Gastrocnemius medialis (tissue), 4 donors: ENCODE measurements around the gene E2F3. TPM values are rescaled to one million over a fixed set of nuclear protein-coding genes. Genes with fewer than 3 reads are reported as not detected.

Experiments
- ATAC-seq, 2 donors: fragments of 150-250 bp; one replicate each; pipeline ENCODE4 v1.9.1; 2016
- DNase-seq, 2 donors: peaks; one replicate each; pipeline ENCODE4 v3.0.0-alpha.2; 2019
- H3K27ac ChIP-seq, 4 donors: fragments of 200-600 bp; sonication (generic); 1 replicate in 1 of 4; 2 replicates in 3 of 4; pipeline ENCODE4 v1.5.1; 2016 to 2018; ENCODE audit warnings: mild to moderate bottlenecking in 2 of 4, moderate library complexity in 1 of 4
- H3K27me3 ChIP-seq, 3 donors: fragments of 200-600 bp; sonication (generic) in 2 of 3; 1 replicate in 1 of 3; 2 replicates in 2 of 3; pipeline versions ENCODE4 v1.5.1 to v1.6.0; 2016 to 2019; ENCODE audit warnings: mild to moderate bottlenecking in 1 of 3, moderate library complexity in 1 of 3
- H3K36me3 ChIP-seq, 2 donors: fragments of 200-600 bp; sonication (generic) in 1 of 2; one replicate each; pipeline ENCODE4 v1.5.1; 2017 to 2018
- H3K4me1 ChIP-seq, 2 donors: fragments of 200-600 bp; sonication (generic) in 1 of 2; one replicate each; pipeline ENCODE4 v1.5.1; 2016 to 2017; ENCODE audit warnings: mild to moderate bottlenecking in 2 of 2
- H3K4me3 ChIP-seq, 4 donors: fragments of 200-600 bp; sonication (generic) in 3 of 4; 1 replicate in 1 of 4; 2 replicates in 3 of 4; pipeline ENCODE4 v1.5.1; 2016 to 2019; ENCODE audit warnings: mild to moderate bottlenecking in 2 of 4
- H3K9me3 ChIP-seq, 3 donors: fragments of 200-600 bp; sonication (generic) in 2 of 3; 1 replicate in 1 of 3; 2 replicates in 2 of 3; pipeline ENCODE4 v1.5.1; 2016 to 2019
- POLR2A ChIP-seq, 2 donors: fragments of 450-650 bp; IDR thresholded peaks; one replicate each; pipeline ENCODE4 v1.6.1; 2017; ENCODE audit warnings: antibody characterized with exemption in 2 of 2, mild to moderate bottlenecking in 2 of 2, moderate library complexity in 2 of 2
- in situ Hi-C, 4 donors: fragments of 200-750 bp; cut with MboI; loops; one replicate each; pipeline versions ENCODE4 v1.15.0 to v1.8.0; 2017; ENCODE audit warnings: low sequenced_read_pairs in 4 of 4
- intact Hi-C: fragments of 100-400 bp; cut with DNase I; formaldehyde crosslinking; loops from one replicate; pipeline ENCODE4 v1.15.1; 2023; ENCODE audit warnings: low total_unique reads
- total RNA-seq, 4 donors: library from RNA; depleted of rRNA; stranded (reverse); fragments of >200 nt; gene quantifications; one replicate each; pipeline versions ENCODE4 v1.1.0 to v1.2.3, GENCODE V29; 2016
- TF ChIP-seq, protein P1 (sequence below), 5 experiments: fragments of 450-650 bp in 3 of 5; fragments of 200-600 bp in 2 of 5; sonication (generic) in 2 of 5; IDR thresholded peaks in 4 of 5; conservative IDR thresholded peaks in 1 of 5; 1 replicate in 4 of 5; 2 replicates in 1 of 5; pipeline ENCODE4 v1.5.1; 2016 to 2019; ENCODE audit warnings: antibody characterized with exemption in 5 of 5, mild to moderate bottlenecking in 3 of 5, moderate library complexity in 3 of 5

Gene E2F3
- total RNA-seq, 4 donors from 2014 or later = 5.4 to 13.6 (median 10.7) TPM

GRCh38 chr6:20360471-20361119 is 41.1 kb upstream of the E2F3 start:
- no peaks in the 10 kb centered on the region for H3K4me1 ChIP-seq
- no peaks in the 10 kb centered on the region for H3K36me3 ChIP-seq
- intact Hi-C loops = no loop called here
- H3K27ac ChIP-seq = no peak overlapping the region
- no peaks in the 10 kb centered on the region for H3K9me3 ChIP-seq
- ATAC-seq = no peak
- H3K27me3 ChIP-seq = no peaks in the 10 kb centered on the region
- in situ Hi-C loops = no loop called here
- DNase-seq = no peak
- H3K4me3 ChIP-seq = no peak overlapping the region
- no peak for TF ChIP-seq POLR2A (IDR thresholded peaks at IDR 0.05)
- TF ChIP-seq, protein P1, sequence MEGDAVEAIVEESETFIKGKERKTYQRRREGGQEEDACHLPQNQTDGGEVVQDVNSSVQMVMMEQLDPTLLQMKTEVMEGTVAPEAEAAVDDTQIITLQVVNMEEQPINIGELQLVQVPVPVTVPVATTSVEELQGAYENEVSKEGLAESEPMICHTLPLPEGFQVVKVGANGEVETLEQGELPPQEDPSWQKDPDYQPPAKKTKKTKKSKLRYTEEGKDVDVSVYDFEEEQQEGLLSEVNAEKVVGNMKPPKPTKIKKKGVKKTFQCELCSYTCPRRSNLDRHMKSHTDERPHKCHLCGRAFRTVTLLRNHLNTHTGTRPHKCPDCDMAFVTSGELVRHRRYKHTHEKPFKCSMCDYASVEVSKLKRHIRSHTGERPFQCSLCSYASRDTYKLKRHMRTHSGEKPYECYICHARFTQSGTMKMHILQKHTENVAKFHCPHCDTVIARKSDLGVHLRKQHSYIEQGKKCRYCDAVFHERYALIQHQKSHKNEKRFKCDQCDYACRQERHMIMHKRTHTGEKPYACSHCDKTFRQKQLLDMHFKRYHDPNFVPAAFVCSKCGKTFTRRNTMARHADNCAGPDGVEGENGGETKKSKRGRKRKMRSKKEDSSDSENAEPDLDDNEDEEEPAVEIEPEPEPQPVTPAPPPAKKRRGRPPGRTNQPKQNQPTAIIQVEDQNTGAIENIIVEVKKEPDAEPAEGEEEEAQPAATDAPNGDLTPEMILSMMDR (IDR thresholded peaks at IDR 0.05 in 4 of 5, conservative IDR thresholded peaks at IDR 0.05 in 1 of 5) = no peak

GRCh38 chr6:20362623-20363022 is 39.1 kb upstream of the E2F3 start:
- no peak for TF ChIP-seq POLR2A (IDR thresholded peaks at IDR 0.05)
- TF ChIP-seq, protein P1 (IDR thresholded peaks at IDR 0.05 in 4 of 5, conservative IDR thresholded peaks at IDR 0.05 in 1 of 5) = no peak
- Histone ChIP-seq H3K9me3 (no peaks in the 10 kb centered on the region), H3K27me3 (no peaks in the 10 kb centered on the region), H3K4me3 (no peak overlapping the region), H3K4me1 (no peaks in the 10 kb centered on the region), H3K27ac (no peak overlapping the region), H3K36me3 (no peaks in the 10 kb centered on the region)
- no peak for DNase-seq
- intact Hi-C loops (no loop called here), in situ Hi-C loops (no loop called here)
- no peak for ATAC-seq

DNA sequence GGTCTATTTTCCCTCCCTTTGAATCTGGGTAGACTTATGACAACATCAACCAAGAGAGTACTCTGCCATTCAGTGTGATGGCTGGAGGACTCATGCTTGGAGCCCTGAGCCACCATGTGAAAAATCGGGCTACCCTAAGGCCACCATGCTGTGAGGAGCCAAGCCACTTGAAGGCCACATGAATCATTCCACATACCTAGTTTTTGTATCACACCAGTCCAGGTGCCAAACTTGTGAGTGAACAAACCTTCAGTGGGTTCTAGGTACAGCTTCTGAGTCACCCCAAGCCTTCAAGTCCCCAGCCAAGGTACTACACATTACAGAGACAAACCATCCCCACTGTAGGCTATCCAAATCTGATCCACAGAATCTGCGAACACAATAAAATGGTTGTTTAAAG is 37.4 kb upstream of the E2F3 start:
- H3K4me1 ChIP-seq = no peaks in the 10 kb centered on the region

GRCh38 chr6:20365456-20365855 is 36.2 kb upstream of the E2F3 start:
- ATAC-seq (no peak), DNase-seq (no peak)
- in situ Hi-C loops = no loop called here

More for the DNA sequence above, 37.4 kb upstream of the E2F3 start:
- H3K27ac ChIP-seq = no peak overlapping the region
- H3K27me3 ChIP-seq = no peaks in the 10 kb centered on the region
- in situ Hi-C loops = no loop called here
- intact Hi-C loops = no loop called here
- H3K4me3 ChIP-seq = no peak overlapping the region
- TF ChIP-seq, protein P1 (IDR thresholded peaks at IDR 0.05 in 4 of 5, conservative IDR thresholded peaks at IDR 0.05 in 1 of 5) = no peak
- no peak for TF ChIP-seq POLR2A (IDR thresholded peaks at IDR 0.05)
- DNase-seq (no peak), ATAC-seq (no peak)
- no peaks in the 10 kb centered on the region for H3K9me3 ChIP-seq
- no peaks in the 10 kb centered on the region for H3K36me3 ChIP-seq

GRCh38 chr6:20366082-20366830 is 35.4 kb upstream of the E2F3 start:
- TF ChIP-seq, protein P1 (IDR thresholded peaks at IDR 0.05 in 4 of 5, conservative IDR thresholded peaks at IDR 0.05 in 1 of 5) = no peak
- TF ChIP-seq POLR2A (IDR thresholded peaks at IDR 0.05) = no peak

More at GRCh38 chr6:20365456-20365855, 36.2 kb upstream of the E2F3 start:
- no peak for TF ChIP-seq POLR2A (IDR thresholded peaks at IDR 0.05)
- intact Hi-C loops = no loop called here
- no peak overlapping the region for H3K27ac ChIP-seq
- H3K9me3 ChIP-seq = no peaks in the 10 kb centered on the region
- H3K27me3 ChIP-seq = no peaks in the 10 kb centered on the region
- H3K4me1 ChIP-seq = no peaks in the 10 kb centered on the region
- no peaks in the 10 kb centered on the region for H3K36me3 ChIP-seq
- H3K4me3 ChIP-seq = no peak overlapping the region

More at GRCh38 chr6:20366082-20366830, 35.4 kb upstream of the E2F3 start:
- H3K4me3 ChIP-seq = no peak overlapping the region
- no peak overlapping the region for H3K27ac ChIP-seq
- intact Hi-C loops (no loop called here), in situ Hi-C loops (no loop called here)
- no peaks in the 10 kb centered on the region for H3K4me1 ChIP-seq
- ATAC-seq (no peak), DNase-seq (no peak)
- no peaks in the 10 kb centered on the region for H3K9me3 ChIP-seq
- H3K36me3 ChIP-seq = no peaks in the 10 kb centered on the region
- no peaks in the 10 kb centered on the region for H3K27me3 ChIP-seq
